ENCODE measurements around the gene CGB5. TPM values are rescaled to one million over a fixed set of nuclear protein-coding genes. Genes with fewer than 3 reads are reported as not detected.
"Not testable (repeated sequence)": the region's sequence is repeated elsewhere in the genome, so short reads cannot be mapped to it uniquely, and the experiment has no call there.

Gene CGB5
- polyA plus RNA-seq, 3 donors, result not detected

DNA sequence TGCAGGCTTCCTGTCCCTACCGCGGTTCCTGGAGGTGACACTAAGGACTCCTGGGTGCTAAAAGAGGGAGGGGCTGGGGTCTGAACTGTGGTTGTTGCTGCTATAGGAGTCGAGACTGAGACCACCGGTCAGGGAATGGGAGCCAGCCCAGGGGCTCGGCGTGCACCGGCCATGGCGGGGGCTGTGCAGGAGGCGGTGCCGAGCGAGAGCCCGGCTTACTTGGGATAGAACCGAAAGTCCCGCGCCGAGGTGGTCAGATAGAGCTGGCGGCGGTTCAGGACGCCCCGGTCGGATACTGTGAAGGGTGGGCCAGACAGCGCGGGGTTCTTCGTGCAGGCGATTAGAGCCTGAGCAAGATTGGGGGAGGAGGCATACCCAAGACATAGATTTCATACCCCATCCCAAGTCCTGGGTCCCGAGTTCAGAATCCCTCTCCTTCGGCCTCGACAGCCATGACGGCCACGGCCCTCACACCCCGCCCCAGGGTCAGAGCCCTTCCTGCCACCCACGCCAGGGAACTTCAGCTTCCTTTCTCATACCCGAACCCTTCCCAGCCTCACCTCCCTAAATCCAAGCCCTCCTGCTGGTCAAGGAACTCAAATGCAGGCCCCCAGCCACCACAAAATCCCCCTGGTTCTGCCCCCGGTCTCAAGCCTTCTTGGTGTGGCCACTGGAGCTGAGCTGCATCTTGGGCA lies 13.4 kb downstream of the CGB5 start:
- not testable (repeated sequence) for DNase-seq (ENCODE audit: low read depth in 3 of 3, low spot score in 2 of 3)

DNA sequence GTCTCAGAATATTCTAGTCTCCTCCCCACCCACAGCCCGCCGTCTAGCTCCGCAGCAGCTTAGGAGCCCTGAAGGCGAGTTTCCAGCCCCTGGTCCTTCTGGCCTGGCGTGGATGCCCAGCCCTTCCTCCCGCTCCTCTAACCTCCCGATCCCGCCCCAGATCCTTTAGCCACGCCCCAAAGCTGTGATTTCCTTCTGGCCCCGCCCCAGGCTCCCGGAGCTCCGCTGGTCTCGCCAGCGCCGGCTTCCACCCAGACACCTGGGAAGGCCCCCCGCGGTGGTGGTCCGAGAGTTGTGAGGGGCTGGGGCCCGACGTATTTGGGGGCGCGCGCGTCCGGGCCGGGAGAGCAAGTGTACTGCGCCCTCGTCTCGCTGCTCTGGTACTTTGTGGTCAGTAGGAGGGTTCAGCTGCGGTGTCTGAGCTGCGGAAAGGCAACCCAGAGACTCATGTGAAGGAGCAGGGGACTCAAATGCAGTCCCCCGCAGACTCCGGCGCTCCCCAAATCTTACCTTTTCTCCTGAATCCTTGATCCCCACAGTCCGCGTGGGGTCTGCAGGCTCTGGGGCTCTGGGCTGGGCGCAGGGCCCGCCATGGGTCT lies 14.1 kb downstream of the CGB5 start, which contains the start of gene CGB7:
TSS of gene CGB7 (minus strand) at position 114 of the 599 bp plus-strand sequence. CDS start 2,374 bp downstream, outside the sequence.
- DNase-seq (ENCODE audit: low read depth in 3 of 3, low spot score in 2 of 3), result no peak

DNA sequence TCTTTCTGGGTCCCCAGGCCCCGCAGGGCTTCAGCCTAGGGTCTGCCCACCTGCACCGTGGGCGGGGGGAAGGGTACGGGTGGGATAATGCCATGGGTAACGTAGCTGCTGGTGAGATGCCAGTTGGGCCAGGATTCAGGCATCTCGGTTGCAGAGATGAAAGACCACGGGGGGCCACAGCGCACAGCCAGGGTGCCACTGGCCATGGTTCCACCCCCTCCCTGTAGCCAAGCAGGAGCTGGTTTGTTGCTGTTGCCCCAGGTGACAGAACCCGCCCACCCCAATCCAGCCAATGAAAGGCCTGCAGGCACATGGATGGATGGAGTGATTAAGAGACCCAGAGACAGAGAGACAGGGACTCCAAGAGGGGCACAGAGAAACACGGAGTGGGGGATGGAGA lies 14.9 kb downstream of the CGB5 start:
- no peak for DNase-seq (ENCODE audit: low read depth in 3 of 3, low spot score in 2 of 3)

DNA sequence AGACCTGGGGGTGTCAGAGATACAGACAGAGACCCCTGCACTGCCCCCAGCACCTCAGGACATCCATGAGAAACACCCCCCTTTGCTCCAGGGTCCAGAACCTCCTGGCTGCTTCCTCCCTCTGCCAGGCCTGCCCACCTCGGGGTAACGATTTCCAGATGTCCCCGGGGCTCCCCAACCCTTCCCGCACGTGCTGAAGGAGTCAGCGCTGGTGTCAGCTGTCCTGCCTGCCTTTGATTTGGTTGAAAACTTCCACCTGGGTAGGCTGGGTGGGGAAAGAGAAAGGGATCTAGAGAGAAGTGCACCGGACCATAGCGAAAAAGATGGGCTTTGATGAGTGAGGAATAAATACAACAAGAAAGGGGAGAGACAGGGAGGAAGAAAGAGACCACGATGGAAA lies 15.4 kb downstream of the CGB5 start:
- DNase-seq (ENCODE audit: low read depth in 3 of 3, low spot score in 2 of 3), result no peak

DNA sequence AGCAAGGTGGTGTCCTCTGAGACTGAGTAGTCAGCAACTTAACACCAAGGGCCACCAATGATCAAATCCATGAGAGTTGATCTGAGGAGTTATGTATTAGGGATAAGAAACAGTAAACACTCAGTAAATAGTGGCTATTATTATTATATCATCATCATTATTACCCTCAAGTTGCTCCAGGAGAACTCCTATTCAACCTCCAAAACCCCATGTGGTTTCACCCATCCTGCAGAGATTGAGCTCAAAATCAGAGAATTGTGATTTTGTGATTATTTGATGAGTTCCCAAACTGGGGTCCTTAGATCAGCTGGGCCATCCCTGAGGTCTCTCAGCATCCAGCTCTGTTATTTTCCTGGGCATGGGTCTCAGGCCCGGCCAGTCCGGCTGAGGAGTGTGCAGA lies 17.4 kb downstream of the CGB5 start:
- DNase-seq (ENCODE audit: low read depth in 3 of 3, low spot score in 2 of 3), result no peak

DNA sequence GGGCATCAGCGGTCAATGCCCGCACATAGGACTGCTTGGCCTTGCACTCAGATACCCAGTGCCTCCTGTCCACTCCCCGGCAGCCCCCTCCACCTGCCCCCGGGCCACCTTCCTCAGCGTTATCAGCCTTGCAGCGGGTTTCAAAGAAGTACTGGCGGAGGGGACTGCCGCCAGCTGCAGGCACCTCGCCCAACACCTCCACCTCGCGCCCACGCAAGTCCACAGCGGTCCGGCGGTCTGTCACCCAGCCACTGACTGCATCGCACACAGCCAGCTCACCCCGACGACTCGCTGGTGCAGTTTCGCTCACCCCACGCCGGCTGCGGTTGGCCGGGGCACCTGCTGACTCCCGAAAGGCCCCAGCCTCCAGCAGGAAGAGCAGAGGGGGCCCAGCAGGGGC lies 17.8 kb downstream of the CGB5 start:
- DNase-seq (ENCODE audit: low read depth in 3 of 3, low spot score in 2 of 3), result no peak

DNA sequence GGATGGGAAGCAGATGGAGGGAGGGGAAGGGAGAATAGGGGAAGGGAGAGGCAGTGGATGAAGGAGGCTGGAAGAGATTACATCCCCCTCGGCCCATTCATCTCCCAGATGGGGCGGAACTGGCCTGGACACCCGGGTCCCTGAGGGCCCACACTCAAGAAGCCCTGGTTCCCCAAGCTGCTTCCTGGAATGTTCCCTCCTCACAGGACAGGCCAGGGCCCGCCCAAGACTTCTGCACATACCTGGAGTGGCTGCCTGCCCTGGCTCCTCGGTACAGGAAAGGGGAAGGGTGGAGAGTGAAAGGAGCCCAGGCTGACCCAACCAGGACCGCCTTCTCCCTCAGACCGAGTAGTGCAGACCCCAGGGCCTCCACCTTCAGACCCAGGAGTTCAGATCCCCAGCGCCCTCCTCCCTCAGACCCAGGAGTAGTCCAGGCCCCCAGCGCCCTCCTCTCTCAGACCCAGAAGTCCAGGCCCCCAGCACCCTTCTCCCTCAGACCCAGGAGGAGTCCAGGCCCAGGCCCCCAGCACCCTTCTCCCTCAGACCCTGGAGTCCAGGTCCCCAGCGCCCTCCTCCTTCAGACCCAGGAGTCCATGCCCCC lies 20.5 kb downstream of the CGB5 start:
- no peak for DNase-seq (ENCODE audit: low read depth in 3 of 3, low spot score in 2 of 3)

DNA sequence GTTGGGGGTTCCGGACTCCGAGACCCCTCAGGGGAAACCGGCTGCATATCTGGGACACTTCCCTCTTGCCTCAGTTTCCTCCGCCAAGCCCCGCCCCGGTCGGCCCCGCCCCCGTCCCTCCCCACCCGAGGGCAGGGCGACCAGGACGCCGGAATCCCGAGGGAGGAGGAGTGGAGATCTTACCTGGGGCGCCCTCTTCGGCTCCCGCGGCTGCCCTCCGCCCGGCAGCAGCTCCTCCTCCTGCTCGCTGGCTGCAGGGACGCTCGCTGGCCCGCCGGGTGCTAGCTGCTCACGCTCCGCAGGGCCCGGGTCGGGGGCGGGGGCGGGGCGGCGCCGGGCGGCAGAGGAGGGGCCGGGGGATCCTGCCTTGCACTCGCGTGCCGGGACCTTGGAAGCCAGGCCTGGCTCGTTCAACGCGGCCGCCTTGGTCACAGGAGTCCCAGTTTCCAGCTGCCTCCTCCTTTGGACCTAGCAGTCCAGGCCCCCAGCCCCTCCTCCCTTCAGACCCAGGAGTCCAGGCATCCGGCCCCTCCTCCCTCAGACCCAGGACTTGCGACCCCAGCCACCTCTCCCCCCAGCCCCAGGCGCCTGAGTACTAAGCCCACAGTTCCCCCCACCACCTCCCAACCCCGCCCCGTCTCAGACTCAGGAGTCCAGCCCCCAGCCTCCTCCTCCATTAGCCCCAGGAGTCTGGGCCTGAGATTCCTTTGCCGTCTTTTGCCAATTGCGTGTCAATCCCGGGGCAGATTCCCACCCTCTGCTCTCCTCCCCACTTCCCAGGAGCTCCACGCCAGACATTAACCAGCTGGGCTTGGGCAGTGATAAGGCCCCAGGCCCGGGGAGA lies 21.3 kb downstream of the CGB5 start, which contains the start of gene NTF4:
TSS of gene NTF4 (minus strand) at position 51 of the 844 bp plus-strand sequence. CDS start 2,821 bp downstream, outside the sequence.
- no peak for DNase-seq (ENCODE audit: low read depth in 3 of 3, low spot score in 2 of 3)

DNA sequence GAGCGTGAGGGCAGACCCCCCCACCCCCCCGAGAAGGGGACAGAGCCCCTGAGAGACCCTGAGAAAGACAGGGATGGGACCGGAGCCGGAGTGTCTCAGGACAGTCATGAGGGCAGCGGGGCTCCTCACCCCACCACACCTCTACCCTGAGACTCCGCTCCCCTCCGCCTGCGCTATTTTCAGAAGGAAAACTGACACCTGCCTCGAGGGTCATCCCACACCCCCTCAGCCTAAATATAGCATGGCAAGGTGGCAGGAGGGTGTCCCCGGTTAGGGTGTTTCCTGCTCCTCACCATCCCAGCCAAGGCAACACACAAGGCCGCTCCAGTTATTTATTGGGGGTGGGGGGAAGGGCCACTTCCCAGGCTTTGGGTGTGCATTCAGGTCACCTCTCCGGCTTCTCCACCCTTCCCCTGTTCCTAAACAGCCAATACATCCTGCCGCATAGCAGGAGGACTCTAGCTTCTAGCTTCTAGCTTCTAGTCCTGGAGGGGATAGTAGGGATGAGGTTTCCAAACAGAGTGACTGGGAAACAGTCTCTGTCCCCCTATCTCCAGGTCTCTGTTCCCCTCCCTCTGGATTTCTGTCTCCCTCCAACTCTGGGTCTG lies 22.4 kb downstream of the CGB5 start:
- DNase-seq (ENCODE audit: low read depth in 3 of 3, low spot score in 2 of 3), result no peak

DNA sequence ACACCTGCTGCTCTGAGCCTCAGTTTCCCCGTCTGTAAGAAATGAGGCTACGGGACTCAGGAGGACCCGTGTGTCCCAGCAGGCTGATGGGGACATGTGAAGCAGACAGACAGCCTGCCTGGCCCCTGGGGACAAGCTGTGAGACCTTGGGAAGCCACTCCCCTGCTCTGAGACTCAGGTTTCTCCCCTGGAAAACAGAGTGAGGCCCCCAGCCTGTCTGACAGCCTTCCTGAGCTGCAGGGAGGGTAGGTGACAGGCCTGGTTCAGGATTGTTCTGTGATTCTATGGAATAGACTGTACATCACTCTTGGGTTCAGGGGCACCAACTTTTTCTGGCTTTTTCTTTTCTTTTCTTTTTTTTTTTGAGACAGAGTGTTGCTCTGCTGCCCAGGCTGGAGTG lies 23.9 kb downstream of the CGB5 start:
- DNase-seq (ENCODE audit: low read depth in 3 of 3, low spot score in 2 of 3), result no peak

DNA sequence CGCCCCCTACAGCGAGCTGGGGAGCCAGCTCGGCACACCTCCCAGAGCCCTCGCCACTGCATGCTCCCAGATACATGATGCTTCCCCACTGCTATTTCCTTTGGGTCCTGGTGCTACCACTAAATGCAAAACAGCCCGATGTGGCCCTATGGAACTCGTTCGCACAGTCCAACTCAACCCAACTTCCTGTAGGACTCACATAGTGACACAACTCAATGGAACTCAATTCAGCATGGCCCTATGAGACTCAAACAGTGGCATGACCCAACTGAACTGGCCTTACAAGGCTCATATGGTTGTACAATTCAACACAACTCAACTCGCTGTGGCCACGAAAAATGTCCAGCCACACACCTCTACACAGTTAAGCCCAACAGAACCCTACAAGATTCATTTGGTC lies 25.4 kb downstream of the CGB5 start:
- no peak for DNase-seq (ENCODE audit: low read depth in 3 of 3, low spot score in 2 of 3)

DNA sequence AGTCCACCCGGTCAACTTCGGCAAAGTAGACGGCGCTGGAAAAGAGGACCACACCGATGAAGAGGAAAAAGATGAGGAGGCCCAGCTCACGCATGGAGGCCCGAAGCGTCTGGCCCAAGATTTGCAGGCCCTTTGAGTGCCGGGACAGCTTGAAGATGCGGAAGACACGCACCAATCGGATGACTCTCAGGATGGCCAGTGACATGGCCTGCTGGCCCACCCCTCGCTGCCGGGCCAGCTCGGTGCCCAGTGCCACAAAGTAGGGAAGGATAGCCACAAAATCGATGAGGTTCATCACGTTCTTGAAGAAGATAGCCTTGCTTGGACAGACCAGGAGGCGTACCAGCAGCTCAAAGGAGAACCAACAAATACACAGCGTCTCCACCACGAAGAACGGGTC lies 26.8 kb downstream of the CGB5 start:
- no peak for DNase-seq (ENCODE audit: low read depth in 3 of 3, low spot score in 2 of 3)

DNA sequence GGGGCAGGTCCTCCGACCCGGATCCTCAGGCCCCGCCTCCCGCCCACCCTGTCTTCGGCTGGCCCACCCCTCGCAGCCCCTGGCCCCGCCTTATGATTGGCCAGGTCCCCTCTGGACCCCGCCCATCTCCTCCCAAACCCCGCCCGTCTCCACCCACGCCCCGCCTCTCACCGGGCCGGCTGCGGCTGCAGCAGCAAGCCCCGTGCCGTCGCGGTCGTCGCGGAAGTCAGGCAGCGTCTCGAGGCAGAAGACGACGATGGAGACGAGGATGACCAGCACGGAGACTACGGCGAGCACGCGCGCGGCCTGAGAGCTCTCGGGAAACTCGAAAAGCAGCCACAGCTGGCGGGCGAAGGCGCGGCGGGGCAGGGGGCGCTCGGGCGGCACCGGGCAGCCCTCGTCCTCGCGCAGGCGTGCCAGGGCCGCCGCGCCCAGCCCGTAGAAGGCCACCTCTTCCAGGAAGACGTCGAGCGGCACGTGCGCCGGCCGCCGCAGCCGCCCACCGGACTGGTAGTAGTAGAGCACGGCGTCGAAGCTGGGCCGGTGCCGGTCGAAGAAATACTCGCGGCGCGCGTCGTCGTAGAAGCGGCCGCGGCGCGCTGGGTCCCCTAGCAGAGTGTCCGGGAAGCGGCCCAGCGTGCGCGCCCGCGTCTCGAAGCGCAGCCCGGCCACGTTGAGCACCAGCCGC lies 28.4 kb downstream of the CGB5 start:
- no peak for DNase-seq (ENCODE audit: low read depth in 3 of 3, low spot score in 2 of 3)

DNA sequence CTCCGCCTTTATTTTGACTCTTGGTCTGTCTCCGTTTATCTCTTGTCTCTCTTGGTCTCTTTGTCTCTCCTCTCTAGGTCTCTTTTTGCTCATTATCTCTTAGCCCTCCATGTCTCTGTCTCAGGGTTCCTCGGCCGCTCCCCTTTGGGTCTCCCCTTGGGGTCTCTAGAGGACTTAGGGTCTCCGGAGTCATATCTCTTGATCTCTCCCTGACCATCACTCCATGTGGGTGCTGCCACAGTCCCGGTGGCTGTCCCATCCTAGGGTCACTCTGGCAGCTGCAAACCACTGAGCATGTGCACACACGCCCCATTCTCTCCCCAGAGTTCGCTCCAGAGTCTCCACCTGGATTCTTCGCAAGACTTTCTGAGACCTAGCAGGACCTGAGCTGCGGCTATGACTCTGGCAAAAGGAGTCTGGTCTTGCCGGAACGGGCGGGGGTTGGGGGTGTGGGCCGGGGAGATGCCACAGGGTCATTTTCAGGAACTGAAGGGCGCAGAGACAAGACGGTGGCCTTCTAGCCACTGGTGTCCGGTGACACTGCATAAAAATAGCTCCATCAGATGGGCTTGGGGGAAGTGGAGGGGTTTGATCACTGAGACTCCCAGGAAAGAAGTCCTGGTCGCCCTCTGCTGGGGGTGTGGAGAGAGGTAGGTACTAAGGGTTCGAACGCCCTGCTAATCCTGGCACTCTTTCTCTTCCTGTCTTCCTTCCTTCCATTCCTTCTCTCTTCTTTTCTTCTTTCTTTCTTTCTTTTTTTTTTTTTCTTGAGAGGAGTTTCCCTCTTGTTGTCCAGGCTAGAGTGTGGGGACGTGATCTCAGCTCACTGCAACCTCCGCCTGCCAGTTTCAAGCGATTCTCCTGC lies 30.1 kb downstream of the CGB5 start:
- DNase-seq (ENCODE audit: low read depth in 3 of 3, low spot score in 2 of 3), result no peak

DNA sequence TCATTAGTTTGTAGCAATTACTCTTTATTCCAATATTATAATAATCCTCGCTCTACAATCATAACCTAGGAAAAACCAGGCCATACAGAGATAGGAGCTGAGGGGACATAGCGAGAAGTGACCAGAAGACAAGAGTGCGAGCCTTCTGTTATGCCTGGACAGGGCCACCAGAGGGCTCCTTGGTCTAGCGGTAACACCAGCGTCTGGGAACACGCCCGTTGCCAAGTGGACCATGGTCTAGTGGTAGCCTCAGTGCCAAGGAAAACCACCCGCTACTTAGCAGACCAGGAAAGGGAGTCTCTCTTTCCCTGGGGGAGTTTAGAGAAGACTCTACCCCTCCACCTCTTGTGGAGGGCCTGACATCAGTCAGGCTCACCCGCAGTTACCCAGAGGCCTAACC lies 31.2 kb downstream of the CGB5 start:
- not testable (repeated sequence) for DNase-seq (ENCODE audit: low read depth in 3 of 3, low spot score in 2 of 3)

DNA sequence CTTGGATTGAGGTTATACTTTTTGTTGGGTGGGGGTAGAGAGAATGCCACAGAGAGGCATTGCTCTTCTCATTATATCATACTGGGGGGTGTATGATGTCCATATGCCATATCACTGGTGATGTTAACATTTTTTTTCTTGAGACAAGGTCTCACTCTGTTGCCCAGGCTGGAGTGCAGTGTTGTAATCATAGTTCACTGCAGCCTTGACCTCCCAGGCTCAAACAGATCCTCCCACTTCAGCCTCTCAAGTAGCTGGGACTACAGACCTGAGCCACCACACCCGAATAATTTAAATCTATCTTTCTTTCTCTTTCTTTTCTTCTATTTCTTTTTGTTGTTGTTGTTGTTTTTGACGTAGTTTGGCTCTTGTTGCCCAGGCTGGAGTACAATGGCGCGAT lies 36.7 kb downstream of the CGB5 start:
- no peak for DNase-seq (ENCODE audit: low read depth in 3 of 3, low spot score in 2 of 3)

DNA sequence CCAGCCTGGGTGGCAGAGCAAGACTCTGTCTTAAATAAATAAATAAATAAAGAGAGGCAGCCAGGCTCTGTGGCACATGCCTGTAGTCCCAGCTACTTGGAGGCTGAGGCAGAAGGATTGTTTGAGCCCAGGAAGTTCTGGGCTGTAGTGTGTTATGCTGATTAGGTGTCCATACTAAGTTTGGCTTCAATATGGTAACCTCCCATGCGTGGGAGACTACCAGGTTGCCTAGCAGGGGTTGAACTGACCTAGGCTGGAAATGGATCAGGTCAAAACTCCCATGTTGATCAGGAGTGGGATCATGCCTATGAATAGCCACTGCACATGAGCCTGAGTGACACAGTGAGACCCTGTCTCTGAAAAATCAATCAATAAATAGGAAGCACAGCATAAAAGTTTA lies 37.6 kb downstream of the CGB5 start:
- DNase-seq (ENCODE audit: low read depth in 3 of 3, low spot score in 2 of 3), result no peak

DNA sequence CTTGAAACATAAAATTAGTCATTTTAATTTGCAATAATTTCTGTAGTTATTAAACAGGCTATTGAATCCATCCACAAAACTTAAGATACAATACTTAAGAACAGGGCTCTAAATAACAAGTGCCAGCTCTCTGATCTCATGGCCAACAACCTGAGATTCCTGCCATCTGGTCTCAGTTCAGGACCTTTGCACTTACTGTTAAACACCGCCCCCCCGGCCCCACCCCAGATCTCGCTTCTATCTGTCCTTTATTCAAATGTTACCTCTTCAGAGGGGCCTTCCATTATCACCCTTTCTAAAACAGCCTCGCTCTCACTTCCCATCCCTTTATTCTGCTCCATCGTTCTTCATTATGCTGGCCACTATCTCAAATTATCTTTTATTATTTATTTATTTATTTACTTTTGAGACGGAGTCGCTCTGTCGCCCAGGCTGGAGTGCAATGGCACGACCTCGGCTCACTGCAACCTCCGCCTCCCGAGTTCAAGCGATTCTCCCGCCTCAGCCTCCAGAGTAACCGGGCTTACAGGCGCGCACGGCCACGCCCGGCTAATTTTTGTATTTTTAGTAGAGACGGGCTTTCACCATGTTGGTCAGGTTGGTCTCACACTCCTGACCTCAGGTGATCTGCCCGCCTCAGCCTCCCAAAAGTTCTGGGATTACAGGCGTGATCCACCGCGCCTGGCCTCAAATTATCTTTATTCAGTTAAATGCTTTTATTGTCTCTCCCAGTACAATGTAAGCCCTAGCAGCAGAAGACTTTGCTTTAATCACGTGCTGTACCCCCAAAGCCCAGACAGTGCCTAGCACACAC lies 40.8 kb downstream of the CGB5 start:
- no peak for DNase-seq (ENCODE audit: low read depth in 3 of 3, low spot score in 2 of 3)
